ENCODE results near the gene OR52B6.

Gene OR52B6

GRCh38 chr11:5580577-5580976, at the start of gene OR52B6:
OR52B6 (plus strand) TSS chr11:5580877; CDS start chr11:5580877, 0 bp downstream.
- DNase-seq (ENCODE audit: low read depth) = no peak
- no peak for TF ChIP-seq CTCF (IDR thresholded peaks at IDR 0.05; ENCODE audit: control insufficient read depth, insufficient read depth, low read depth, low read length, missing control alignments)
- H3K4me3 ChIP-seq (ENCODE audit: control insufficient read depth, low read depth, low read length) = no peak within 1 kb of the TSS

DNA sequence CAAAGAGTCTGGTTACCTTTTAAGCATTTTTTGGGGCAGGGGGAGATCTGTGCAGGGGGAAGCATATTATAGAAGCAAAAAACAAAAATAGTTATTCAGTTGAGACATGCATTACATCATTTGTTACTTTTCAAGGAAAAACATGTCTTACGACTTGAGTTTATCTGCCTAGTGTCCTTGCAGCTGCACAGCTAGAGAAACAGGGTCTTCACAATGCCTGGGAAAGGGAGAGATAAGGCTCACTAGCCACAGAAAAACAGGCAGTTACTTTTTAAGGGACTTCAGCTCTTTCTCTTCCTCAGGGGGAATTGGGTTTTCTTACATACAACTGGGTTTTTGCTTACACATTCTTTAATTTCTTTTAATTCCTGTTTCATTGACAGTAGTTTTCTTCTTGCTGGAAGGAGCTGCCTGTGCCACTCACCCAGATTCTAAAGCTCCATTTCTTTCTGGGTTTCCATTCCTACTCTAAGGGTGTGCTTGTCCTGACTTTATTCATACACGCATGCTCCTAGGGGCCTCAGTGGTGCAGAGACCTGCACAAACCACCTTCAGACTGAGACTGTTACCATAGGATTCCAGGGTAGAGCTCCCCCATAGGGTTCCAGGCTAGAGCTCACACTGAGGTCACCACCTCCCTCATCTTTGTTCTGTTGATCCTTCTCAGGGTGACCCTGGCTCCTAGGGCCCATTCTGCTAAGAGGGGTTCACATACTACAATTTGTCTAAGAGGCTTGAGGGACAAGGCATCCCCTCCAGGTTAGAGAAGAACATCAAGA, 49.4 kb upstream of the OR52B6 start:
- H3K4me3 ChIP-seq (ENCODE audit: control insufficient read depth, low read depth, low read length) = no peak overlapping the region
- TF ChIP-seq CTCF (IDR thresholded peaks at IDR 0.05; ENCODE audit: control insufficient read depth, insufficient read depth, low read depth, low read length, missing control alignments) = no peak
- no peak for DNase-seq (ENCODE audit: low read depth)

- no peak for TF ChIP-seq CTCF (IDR thresholded peaks at IDR 0.05; ENCODE audit: control insufficient read depth, insufficient read depth, low read depth, low read length, missing control alignments)
- no peak overlapping the region for H3K4me3 ChIP-seq (ENCODE audit: control insufficient read depth, low read depth, low read length)
- DNase-seq (ENCODE audit: low read depth) = no peak
These were observed 46.6 kb upstream of the OR52B6 start for GRCh38 chr11:5534046-5534445.

- no peak overlapping the region for H3K4me3 ChIP-seq (ENCODE audit: control insufficient read depth, low read depth, low read length)
- DNase-seq (ENCODE audit: low read depth) = no peak
- TF ChIP-seq CTCF (IDR thresholded peaks at IDR 0.05; ENCODE audit: control insufficient read depth, insufficient read depth, low read depth, low read length, missing control alignments) = no peak
These were observed 44.2 kb upstream of the OR52B6 start for GRCh38 chr11:5536482-5536881.

DNA sequence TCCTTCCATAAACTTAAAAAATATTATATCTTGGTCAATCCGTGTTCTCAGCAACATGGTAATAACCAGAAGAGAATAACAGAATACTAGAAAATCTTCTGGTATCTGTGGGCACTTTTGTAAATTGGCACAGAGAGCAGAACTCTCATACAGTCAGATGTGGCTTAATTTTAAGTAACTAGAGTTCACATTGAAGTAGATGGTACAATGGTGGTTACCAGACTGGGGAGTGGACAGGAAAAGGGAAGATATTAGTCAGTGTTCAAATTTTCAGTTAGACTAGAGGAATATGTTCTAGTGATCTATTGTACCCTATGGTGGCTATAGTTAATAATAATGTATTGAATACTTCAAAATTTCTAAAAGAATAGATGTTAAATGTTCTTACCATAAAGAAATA, 39.2 kb upstream of the OR52B6 start:
- no peak for TF ChIP-seq CTCF (IDR thresholded peaks at IDR 0.05; ENCODE audit: control insufficient read depth, insufficient read depth, low read depth, low read length, missing control alignments)
- no peak overlapping the region for H3K4me3 ChIP-seq (ENCODE audit: control insufficient read depth, low read depth, low read length)
- no peak for DNase-seq (ENCODE audit: low read depth)

DNA sequence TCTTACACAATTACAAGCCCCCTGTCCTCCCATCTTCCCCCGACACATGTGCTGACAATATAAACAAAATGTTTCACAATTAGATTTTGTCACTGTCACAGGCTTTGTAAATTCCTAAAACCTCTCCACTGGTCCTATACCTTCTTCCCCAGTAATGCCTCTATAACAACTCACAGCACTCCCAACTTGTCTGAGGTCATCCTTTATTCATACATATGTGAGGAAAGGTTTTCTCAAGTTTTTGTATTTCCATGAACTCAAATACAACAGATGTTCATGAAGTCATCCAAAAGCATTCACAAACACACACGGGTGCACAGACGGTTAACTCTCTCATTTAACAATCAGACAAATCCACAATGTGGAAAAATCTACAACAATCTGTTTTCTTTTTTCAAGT, 34.2 kb upstream of the OR52B6 start:
- TF ChIP-seq CTCF (IDR thresholded peaks at IDR 0.05; ENCODE audit: control insufficient read depth, insufficient read depth, low read depth, low read length, missing control alignments) = no peak
- H3K4me3 ChIP-seq (ENCODE audit: control insufficient read depth, low read depth, low read length) = no peak overlapping the region
- DNase-seq (ENCODE audit: low read depth) = no peak

All from AG09309 (cell line).